Activated T-helper 1 cell treated with anti-CD3 and anti-CD28 coated beads, Interleukin-12 subunit alpha, Interleukin-12 subunit beta, Interleukin-2, Interleukin-4 antibody, amounts not matched to agents 30 ng/mL and 10 ng/mL and 1 ng/mL, durations not matched to agents 14 hours and 24 hours and 36 hours (primary cell): Measurements from ENCODE around the gene EXD3. TPM values are rescaled to one million over a fixed set of nuclear protein-coding genes. Genes with fewer than 3 reads are reported as not detected.

Experiments
- DNase-seq: peaks from one replicate; pipeline ENCODE4 v3.0.0; 2021; ENCODE audit warnings: low spot score
- H3K27ac Mint-ChIP-seq: one replicate; pipeline ENCODE4 v1.8.0; 2021; ENCODE audit warnings: mild to moderate bottlenecking, mixed read lengths
- H3K27me3 Mint-ChIP-seq: one replicate; pipeline ENCODE4 v1.8.0; 2022; ENCODE audit warnings: mild to moderate bottlenecking, moderate library complexity, mixed read lengths; ENCODE audit not compliant: insufficient read depth
- H3K36me3 Mint-ChIP-seq: one replicate; pipeline ENCODE4 v1.8.0; 2021; ENCODE audit warnings: low read depth, mixed read lengths
- H3K4me1 Mint-ChIP-seq: one replicate; pipeline ENCODE4 v1.8.0; 2021; ENCODE audit warnings: low read depth, mixed read lengths
- H3K4me3 Mint-ChIP-seq: one replicate; pipeline ENCODE4 v1.8.0; 2021; ENCODE audit warnings: mild to moderate bottlenecking, moderate library complexity, mixed read lengths
- H3K9me3 Mint-ChIP-seq: one replicate; pipeline ENCODE4 v1.8.0; 2021; ENCODE audit warnings: mixed read lengths
- intact Hi-C: fragments of 100-400 bp; cut with micrococcal nuclease; formaldehyde crosslinking; loops from one replicate; pipeline ENCODE4 v1.15.1; 2024
- total RNA-seq: library from RNA; stranded (reverse); gene quantifications from 2 replicates; pipeline ENCODE4 v1.2.3, GENCODE V29; 2022

Gene EXD3
- total RNA-seq, 1 donor from 2014 or later: 4.8 TPM

DNA sequence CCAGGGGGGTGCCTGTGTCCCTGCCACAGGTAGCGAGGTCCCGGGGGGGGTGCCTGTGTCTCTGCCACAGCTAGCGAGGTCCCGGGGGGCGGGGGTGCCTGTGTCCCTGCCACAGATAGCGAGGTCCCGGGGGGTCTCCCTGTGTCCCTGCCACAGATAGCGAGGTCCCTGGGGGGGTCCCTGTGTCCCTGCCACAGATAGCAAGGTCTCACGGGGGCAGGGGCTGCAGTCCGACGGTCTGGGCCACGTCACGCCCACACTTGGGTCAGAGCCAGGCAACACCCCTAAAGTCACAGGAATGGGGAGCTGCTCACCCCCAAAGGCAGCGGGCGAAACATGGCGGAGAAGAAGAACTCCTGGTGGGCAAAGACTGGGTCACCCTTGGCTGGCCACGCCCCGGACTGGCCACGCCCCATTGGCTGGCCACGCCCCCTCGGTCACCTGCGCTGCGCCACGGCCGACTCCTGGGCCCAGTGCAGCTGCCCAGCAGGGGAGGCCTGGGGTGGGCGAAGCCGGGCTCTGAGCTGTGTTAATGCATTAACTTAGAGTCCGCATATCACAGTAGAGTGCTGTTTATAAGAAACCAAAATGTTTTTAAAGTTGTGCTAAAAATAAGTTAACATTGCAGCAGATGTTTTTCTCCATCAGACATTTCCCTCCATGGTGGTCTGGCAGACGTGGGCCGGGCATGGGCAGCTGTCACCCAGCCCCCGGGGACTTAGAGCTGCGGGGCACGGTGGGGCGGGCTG lies 7.2 kb upstream of the EXD3 start:
- intact Hi-C loops: loop anchor here (10.0 kb wide), 1 partner anchor 95 kb away; no protein-coding TSS in a partner anchor
- Mint-ChIP-seq H3K4me3 (no peak overlapping the region), H3K4me1 (no peaks in the 10 kb centered on the region)

DNA sequence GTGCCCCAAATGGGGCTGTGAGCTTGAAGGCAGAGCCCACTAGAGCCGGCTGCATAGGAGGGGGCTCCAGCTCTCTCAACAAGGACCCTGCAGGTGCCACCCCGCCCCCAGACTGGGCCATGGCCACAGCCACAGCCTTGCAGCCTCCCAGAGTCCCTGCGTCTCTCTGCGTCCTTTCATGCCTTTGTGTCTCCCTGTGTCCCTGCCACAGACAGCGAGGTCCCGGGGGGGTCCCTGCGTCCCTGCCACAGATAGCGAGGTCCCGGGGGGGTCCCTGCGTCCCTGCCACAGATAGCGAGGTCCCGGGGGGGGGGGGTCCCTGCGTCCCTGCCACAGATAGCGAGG lies 6.6 kb upstream of the EXD3 start:
- H3K4me1 Mint-ChIP-seq: no peaks in the 10 kb centered on the region
- H3K36me3 Mint-ChIP-seq: no peaks in the 10 kb centered on the region

More for the DNA sequence above, 7.2 kb upstream of the EXD3 start:
- H3K27ac Mint-ChIP-seq: no peak overlapping the region
- H3K9me3 Mint-ChIP-seq: no peaks in the 10 kb centered on the region
- H3K27me3 Mint-ChIP-seq: peaks cover 3% of the 10 kb centered on the region
- no peak for DNase-seq
- H3K36me3 Mint-ChIP-seq: no peaks in the 10 kb centered on the region

DNA sequence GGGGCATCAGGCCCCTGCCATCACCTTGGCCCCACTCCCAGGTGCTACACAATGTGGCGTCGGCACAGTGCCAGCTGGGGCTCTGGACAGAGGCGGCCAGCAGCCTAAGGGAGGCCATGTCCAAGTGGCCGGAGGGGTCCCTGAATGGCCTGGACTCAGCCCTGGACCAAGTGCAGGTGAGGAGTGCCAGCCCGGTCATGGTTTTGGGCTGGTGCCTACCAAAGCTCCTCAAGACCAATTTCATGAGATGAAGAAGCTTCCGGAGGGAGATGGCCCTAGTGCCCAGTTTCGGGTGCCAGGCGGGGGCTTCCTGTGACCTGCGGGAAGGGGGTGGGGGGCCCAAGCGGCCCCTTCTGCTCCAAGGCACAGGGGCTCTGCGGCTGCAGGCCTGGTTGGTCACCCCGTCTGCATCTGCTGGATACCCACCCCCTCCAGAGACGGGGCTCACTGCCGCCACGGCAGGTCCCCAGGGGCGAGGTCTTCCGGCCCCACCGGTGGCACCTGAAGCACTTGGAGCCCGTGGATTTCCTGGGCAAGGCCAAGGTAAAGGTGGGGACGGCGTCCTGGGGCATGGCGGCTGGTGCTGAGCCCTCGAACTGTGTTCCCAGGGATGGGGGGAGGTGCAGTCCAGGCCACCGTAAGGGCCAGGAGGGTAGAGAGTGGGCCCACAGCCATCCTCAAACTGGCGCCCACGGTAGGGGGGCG lies 6.0 kb upstream of the EXD3 start:
- Mint-ChIP-seq H3K4me3 (no peak overlapping the region), H3K36me3 (no peaks in the 10 kb centered on the region), H3K27me3 (peaks cover 9% of the 10 kb centered on the region), H3K4me1 (no peaks in the 10 kb centered on the region), H3K9me3 (no peaks in the 10 kb centered on the region), H3K27ac (no peak overlapping the region)
- no peak for DNase-seq
- intact Hi-C loops: loop anchor here (10.0 kb wide), 1 partner anchor 96 kb away; no protein-coding TSS in a partner anchor

More for the DNA sequence above, 6.6 kb upstream of the EXD3 start:
- intact Hi-C loops: loop anchor here (10.0 kb wide), 1 partner anchor 95 kb away; no protein-coding TSS in a partner anchor
- no peak overlapping the region for H3K4me3 Mint-ChIP-seq
- H3K27me3 Mint-ChIP-seq: peaks cover 6% of the 10 kb centered on the region
- no peak for DNase-seq
- H3K9me3 Mint-ChIP-seq: no peaks in the 10 kb centered on the region
- no peak overlapping the region for H3K27ac Mint-ChIP-seq

DNA sequence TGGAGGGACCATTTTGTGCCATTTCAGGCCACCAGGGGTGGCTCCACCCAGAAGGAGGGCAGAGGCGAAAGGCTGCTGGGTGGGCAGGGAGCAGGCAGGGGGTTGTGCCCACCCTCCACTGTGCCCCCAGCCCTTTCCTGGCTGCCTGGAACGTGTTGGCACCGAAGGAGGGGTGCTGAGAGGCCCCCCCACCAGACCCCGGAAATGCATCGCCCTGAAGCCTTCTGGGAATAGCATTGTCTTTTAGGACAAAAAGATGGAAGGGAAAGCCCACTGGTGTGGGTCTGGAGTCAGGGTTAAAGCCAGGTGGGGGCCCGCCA lies 5.3 kb upstream of the EXD3 start:
- H3K4me1 Mint-ChIP-seq: no peaks in the 10 kb centered on the region
- H3K27me3 Mint-ChIP-seq: peaks cover 9% of the 10 kb centered on the region
- no peak overlapping the region for H3K27ac Mint-ChIP-seq
- no peak for DNase-seq
- intact Hi-C loops: loop anchor here (10.0 kb wide), 1 partner anchor 97 kb away; no protein-coding TSS in a partner anchor
- H3K36me3 Mint-ChIP-seq: no peaks in the 10 kb centered on the region
- H3K9me3 Mint-ChIP-seq: no peaks in the 10 kb centered on the region
- no peak overlapping the region for H3K4me3 Mint-ChIP-seq

DNA sequence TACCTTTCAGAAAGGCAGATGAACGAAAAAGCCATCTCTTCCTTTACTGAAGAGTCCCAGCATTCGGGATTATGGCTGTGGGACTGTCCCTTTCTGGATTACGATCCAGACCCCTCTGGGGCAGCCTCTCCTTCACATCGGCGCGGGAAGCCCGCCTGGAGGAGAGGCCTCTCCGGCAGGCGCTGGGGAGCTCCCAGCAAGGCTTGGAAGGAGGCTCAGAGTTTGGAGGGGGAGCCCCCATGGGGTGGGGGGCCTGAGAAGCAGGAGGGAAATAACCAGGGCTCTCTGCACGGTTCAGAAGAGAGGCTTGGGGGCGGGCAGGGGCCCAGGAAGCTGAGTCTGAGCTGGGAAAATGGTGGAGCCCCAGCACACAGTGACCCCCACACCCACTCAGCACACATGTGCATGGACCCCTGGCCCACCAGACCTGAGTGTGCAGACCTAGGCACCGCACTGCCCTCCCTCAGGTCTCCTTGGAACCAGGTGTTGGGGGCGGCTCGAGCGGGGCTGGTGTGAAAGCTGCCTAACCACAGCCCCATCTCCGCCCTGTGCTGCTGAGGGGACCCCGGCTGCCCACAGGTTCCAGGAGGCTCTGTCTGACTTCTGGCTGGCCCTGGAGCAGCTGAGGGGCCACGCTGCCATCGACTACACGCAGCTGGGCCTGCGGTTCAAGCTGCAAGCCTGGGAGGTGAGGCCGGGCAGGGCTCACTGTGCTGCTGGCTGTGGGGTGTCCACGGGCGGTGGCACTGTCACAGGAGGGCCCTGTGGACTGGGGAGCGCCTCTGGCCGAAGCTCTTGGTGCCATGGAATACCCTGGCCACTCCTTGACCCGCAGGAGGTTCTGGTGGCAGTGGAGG lies 4.7 kb upstream of the EXD3 start:
- Mint-ChIP-seq H3K9me3 (no peaks in the 10 kb centered on the region), H3K27me3 (peaks cover 9% of the 10 kb centered on the region), H3K36me3 (no peaks in the 10 kb centered on the region), H3K4me1 (no peaks in the 10 kb centered on the region), H3K4me3 (no peak overlapping the region), H3K27ac (no peak overlapping the region)
- intact Hi-C loops: loop anchor here (10.0 kb wide), 1 partner anchor 97 kb away; no protein-coding TSS in a partner anchor
- no peak for DNase-seq

DNA sequence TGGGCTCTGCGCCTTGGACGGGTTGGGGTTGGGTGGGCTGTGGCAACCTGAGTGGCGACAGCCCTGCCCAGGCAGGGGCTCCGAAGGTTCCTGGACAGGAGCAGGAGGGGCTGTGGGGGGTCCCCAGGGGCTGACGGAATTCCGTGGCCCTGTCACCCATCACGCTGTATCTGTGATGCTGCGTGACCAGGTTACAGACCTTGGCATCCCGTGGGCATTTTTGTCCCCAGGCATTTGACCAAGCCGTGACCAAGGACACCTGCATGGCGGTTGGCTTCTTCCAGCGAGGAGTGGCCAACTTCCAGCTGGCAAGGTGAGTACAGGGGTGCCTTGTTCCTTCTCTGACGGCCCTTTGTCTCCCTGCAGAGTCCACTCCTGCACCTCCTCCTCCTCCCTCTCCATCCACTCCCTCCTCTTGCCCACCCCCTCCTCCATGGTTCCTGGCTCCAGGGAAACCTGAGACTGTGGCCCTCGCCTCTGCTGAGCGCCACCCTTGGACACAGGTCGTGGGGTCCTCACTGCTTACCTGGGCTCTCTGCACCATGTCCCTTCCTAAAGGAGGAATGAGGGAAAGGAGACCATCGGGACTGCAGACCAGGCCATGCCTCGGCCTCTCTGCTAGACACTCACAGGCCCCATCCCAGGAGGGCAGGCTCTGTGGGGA lies 3.2 kb upstream of the EXD3 start:
- intact Hi-C loops: loop anchor here (10.0 kb wide), 1 partner anchor 99 kb away; no protein-coding TSS in a partner anchor
- Mint-ChIP-seq H3K4me3 (no peak overlapping the region), H3K36me3 (peaks cover 5% of the 10 kb centered on the region), H3K27me3 (peaks cover 9% of the 10 kb centered on the region), H3K4me1 (peaks cover 7% of the 10 kb centered on the region), H3K9me3 (no peaks in the 10 kb centered on the region), H3K27ac (no peak overlapping the region)
- DNase-seq: no peak

DNA sequence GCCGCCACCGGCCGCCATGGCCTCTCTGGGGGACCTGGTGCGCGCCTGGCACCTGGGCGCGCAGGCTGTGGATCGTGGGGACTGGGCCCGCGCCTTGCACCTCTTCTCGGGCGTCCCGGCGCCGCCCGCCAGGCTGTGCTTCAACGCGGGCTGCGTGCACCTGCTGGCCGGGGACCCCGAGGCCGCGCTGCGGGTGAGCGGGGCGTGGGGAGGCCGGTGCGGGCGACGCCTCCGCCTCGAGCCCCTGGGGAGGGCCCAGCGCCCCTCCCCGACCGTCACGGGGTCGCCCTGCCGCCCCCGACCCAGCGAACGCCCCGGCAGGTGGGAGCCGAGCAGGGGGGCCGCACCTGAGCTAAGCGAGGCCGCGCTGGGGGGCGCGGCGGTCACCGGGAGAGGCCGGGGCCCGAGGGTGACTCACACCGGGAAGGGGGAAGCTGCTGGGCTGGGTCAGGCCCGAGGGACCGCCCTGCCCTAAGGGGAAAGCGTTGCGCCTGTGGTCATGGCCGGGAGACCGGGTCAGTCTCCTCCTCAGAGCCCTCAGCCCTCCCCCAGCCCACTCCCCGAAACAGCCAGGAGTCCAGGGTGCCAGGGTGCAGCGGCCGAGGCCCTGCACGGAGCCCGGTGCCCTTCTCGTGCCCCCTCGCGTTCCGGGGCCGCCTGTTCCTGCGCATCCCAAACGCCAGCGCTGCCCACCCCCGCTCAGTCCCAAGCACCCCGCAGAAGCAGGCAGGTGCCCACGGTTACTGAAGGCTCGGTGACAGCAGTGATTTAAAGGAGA lies 741 bp upstream of the EXD3 start:
- peaks cover 5% of the 10 kb centered on the region for H3K36me3 Mint-ChIP-seq
- intact Hi-C loops: loop anchor here (1.0 to 10.0 kb wide), 7 partner anchors 18 to 181 kb away; partner anchors contain the start of genes ENTPD8, MRPL41, NRARP and NSMF
- H3K9me3 Mint-ChIP-seq: no peaks in the 10 kb centered on the region
- no peak overlapping the region for H3K27ac Mint-ChIP-seq
- no peak overlapping the region for H3K4me3 Mint-ChIP-seq
- peaks cover 7% of the 10 kb centered on the region for H3K4me1 Mint-ChIP-seq
- peaks cover 9% of the 10 kb centered on the region for H3K27me3 Mint-ChIP-seq
- no peak for DNase-seq

DNA sequence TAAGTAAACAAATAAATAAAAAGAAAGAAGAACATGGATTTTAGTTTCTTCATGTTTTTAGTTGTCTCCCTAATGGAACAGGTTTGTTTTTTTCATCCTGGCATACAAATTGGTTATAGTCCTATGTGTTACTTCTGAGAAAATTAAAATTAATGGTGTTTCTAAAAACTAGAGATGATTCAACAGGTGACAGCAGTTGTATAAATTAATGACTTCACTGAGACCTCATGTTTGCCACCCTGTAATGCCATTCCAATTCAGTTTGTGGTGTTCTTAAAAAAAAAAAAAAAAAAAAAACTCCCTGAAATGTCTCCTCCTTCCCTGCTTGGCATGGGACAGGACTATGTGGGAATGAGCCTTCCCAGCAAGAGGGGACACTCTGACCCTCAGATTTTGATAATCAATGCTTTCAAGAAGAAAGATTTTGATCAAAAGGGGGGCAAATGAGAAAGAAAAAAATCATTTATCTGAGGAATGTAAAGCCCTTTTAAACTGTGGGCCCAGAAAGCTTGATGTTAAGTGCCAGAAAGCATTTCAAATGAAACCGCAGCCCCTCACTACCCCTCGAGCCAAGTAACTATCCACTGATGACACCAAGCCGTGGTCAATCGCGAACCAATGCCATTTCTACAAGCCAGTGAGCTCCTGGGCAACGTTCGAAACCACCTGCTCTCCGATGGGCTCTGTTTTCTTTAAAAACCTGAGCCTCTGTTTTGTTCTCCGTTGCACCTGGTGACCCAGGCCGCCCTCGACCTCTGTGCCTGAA lies 941 bp downstream of the EXD3 start:
- Mint-ChIP-seq H3K4me3 (peak overlapping the region; percentile 90), H3K36me3 (peaks cover 5% of the 10 kb centered on the region), H3K27ac (peak overlapping the region; percentile 52), H3K4me1 (peaks cover 7% of the 10 kb centered on the region), H3K27me3 (peaks cover 8% of the 10 kb centered on the region), H3K9me3 (no peaks in the 10 kb centered on the region)
- no peak for DNase-seq
- intact Hi-C loops: loop anchor here (1.0 to 10.0 kb wide), 4 partner anchors 11 to 180 kb away; partner anchors contain the start of genes MRPL41, PNPLA7 and TUBB4B

DNA sequence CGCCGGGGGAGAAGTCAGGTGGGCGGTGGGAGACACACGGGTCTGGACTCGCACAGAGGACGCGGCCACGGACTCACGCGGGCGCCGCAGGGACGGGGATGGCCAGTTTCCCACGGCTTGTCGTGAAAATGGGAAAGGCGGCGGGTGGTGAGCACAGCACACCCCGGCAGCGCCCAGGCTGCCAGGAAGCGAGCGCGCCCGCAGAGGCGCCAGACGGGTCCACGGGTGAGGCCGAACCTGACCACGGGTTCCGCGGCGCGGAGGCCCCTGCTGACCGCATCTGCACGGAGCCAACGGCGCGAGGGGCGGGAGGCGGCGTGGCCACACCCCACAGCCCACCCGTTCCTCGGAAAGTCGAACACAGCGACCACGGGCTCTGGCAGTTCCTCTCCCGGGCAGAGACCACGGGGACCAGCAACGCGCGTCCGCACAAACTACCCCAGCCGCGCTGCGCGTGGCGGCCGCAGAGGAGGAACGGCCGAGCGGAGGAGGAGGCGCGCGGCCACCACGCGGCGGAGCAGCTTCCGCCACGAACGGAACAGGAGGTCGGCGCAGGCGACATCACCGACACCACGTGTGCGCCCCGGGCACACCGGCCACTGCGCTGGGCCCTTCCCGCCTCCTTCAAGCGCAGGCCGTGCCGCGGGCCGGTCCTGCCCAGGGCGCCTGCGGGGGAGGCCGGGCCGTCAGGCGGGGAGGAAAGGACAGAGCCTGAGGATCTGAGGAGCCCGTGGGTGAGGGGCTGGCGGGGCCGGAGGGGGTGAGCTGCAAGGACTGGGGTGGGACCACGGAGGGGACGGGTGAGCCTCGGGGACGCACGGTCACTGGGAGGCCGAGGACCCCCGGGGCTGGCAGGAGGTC lies 5.6 kb downstream of the EXD3 start:
- Mint-ChIP-seq H3K36me3 (peaks cover 4% of the 10 kb centered on the region), H3K27me3 (no peaks in the 10 kb centered on the region), H3K4me1 (peaks cover 6% of the 10 kb centered on the region), H3K4me3 (no peak overlapping the region), H3K27ac (no peak overlapping the region), H3K9me3 (no peaks in the 10 kb centered on the region)
- DNase-seq: no peak
- intact Hi-C loops: no loop called here

DNA sequence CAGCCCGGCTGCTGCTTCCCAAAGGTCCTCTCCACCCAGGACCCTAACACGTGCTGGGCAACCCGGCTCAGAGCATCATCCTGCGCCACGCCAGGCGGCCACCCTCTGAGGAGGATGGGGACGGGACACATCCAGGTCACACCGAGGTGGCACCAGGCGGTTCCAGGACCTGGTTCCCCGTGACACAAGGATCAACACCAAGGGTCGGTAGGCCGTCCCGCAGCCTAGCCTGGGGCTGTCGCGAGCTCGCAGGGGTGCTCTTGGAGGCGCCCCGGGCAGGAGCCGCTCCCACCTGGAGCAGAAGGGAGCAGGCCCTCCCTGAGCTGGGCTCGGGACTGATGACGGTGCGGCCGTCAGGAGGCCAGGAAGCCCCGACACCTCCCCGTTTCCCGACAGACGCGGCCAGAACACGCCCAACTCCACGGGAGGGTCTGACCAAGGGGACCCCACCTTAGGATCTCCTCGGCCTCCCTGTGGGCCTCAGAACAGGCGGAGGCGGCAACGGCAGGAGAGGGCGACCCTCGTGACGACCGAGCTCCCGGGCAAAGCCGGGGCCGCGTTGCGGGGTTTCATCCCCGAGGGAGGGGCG lies 6.3 kb downstream of the EXD3 start:
- Mint-ChIP-seq H3K27me3 (no peaks in the 10 kb centered on the region), H3K9me3 (no peaks in the 10 kb centered on the region), H3K4me3 (no peak overlapping the region)

More for the DNA sequence above, 6.3 kb downstream of the EXD3 start:
- no peaks in the 10 kb centered on the region for H3K4me1 Mint-ChIP-seq
- H3K36me3 Mint-ChIP-seq: no peaks in the 10 kb centered on the region
- no peak for DNase-seq
- intact Hi-C loops: no loop called here
- no peak overlapping the region for H3K27ac Mint-ChIP-seq
